ENCODE measurements around the gene ADAMTSL4.
"Not testable (repeated sequence)": the region's sequence is repeated elsewhere in the genome, so short reads cannot be mapped to it uniquely, and the experiment has no call there.

The ADAMTSL4 gene

GRCh38 chr1:150555198-150555970, 6.2 kb downstream of the ADAMTSL4 start:
- DNase-seq (ENCODE audit: low read depth in 1 of 2, low spot score in 1 of 2) = no peak

GRCh38 chr1:150555971-150556865, 7.0 kb downstream of the ADAMTSL4 start:
- DNase-seq (ENCODE audit: low read depth in 1 of 2, low spot score in 1 of 2) = no peak

- DNase-seq (ENCODE audit: low read depth in 1 of 2, low spot score in 1 of 2) = no peak
These were observed 7.9 kb downstream of the ADAMTSL4 start for GRCh38 chr1:150557065-150557600.

GRCh38 chr1:150557813-150558212, 8.6 kb downstream of the ADAMTSL4 start:
- no peak for DNase-seq (ENCODE audit: low read depth in 1 of 2, low spot score in 1 of 2)

GRCh38 chr1:150558303-150558704, 9.1 kb downstream of the ADAMTSL4 start:
- no peak for DNase-seq (ENCODE audit: low read depth in 1 of 2, low spot score in 1 of 2)

GRCh38 chr1:150558761-150559655, 9.8 kb downstream of the ADAMTSL4 start:
- DNase-seq (ENCODE audit: low read depth in 1 of 2, low spot score in 1 of 2) = no peak

- no peak for DNase-seq (ENCODE audit: low read depth in 1 of 2, low spot score in 1 of 2)
These were observed 10.4 kb downstream of the ADAMTSL4 start for GRCh38 chr1:150559656-150560010.

GRCh38 chr1:150560011-150560438, 10.8 kb downstream of the ADAMTSL4 start:
- DNase-seq (ENCODE audit: low read depth in 1 of 2, low spot score in 1 of 2) = peak; percentile 46 to 50

GRCh38 chr1:150560576-150561253, 11.5 kb downstream of the ADAMTSL4 start:
- DNase-seq (ENCODE audit: low read depth in 1 of 2, low spot score in 1 of 2) = peak; percentile 65 to 74

- peak; percentile 32 to 47 for DNase-seq (ENCODE audit: low read depth in 1 of 2, low spot score in 1 of 2)
These were observed 12.2 kb downstream of the ADAMTSL4 start for GRCh38 chr1:150561254-150561973.

- DNase-seq (ENCODE audit: low read depth in 1 of 2, low spot score in 1 of 2) = peak; percentile 75 to 81
These were observed 12.8 kb downstream of the ADAMTSL4 start for GRCh38 chr1:150561974-150562445.

GRCh38 chr1:150562446-150563339, 13.5 kb downstream of the ADAMTSL4 start:
- DNase-seq (ENCODE audit: low read depth in 1 of 2, low spot score in 1 of 2) = peak; percentile 40 to 52

- no peak for DNase-seq (ENCODE audit: low read depth in 1 of 2, low spot score in 1 of 2)
These were observed 14.3 kb downstream of the ADAMTSL4 start for GRCh38 chr1:150563340-150564038.

GRCh38 chr1:150564051-150564991, 15.1 kb downstream of the ADAMTSL4 start:
- DNase-seq (ENCODE audit: low read depth in 1 of 2, low spot score in 1 of 2) = no peak

GRCh38 chr1:150565240-150565991, 16.2 kb downstream of the ADAMTSL4 start:
- not testable (repeated sequence) for DNase-seq (ENCODE audit: low read depth in 1 of 2, low spot score in 1 of 2)

All from stimulated activated CD4-positive, alpha-beta T cell treated with anti-CD3 and anti-CD28 coated beads, Interleukin-15, amount 100 ng/mL, for 1 hour (primary cell).